Skeletal muscle tissue (tissue), 4 donors: ENCODE measurements around the gene RALGPS1. TPM values are rescaled to one million over a fixed set of nuclear protein-coding genes. Genes with fewer than 3 reads are reported as not detected.

Experiments used
- H3K27ac ChIP-seq: one replicate; pipeline ENCODE4 v1.7.0; 2013; ENCODE audit warnings: mild to moderate bottlenecking, low read depth, low read length, inconsistent platforms
- H3K27me3 ChIP-seq, 3 donors: one replicate each; pipeline ENCODE4 v1.7.0; 2013; ENCODE audit warnings: low read length in 3 of 3; ENCODE audit not compliant: control insufficient read depth in 3 of 3, insufficient read depth in 3 of 3
- H3K36me3 ChIP-seq, 3 donors: one replicate each; pipeline ENCODE4 v1.7.0; 2013; ENCODE audit warnings: low read length in 3 of 3; ENCODE audit not compliant: control insufficient read depth in 3 of 3, insufficient read depth in 3 of 3
- H3K4me1 ChIP-seq, 3 donors: one replicate each; pipeline ENCODE4 v1.7.0; 2013; ENCODE audit warnings: low read length in 3 of 3, mild to moderate bottlenecking in 3 of 3; ENCODE audit not compliant: control insufficient read depth in 3 of 3, insufficient read depth in 3 of 3
- H3K4me3 ChIP-seq, 3 donors: one replicate each; pipeline ENCODE4 v1.7.0; 2013; ENCODE audit warnings: low read length in 3 of 3
- H3K9ac ChIP-seq, 3 donors: one replicate each; pipeline ENCODE4 v1.7.0; 2013; ENCODE audit warnings: low read length in 3 of 3, mild to moderate bottlenecking in 3 of 3, moderate library complexity in 2 of 3, low read depth in 1 of 3
- H3K9me3 ChIP-seq, 3 donors: one replicate each; pipeline ENCODE4 v1.7.0; 2013; ENCODE audit warnings: low read length in 3 of 3; ENCODE audit not compliant: control insufficient read depth in 3 of 3
- total RNA-seq: library from RNA; depleted of rRNA; stranded (reverse); fragments of >200 nt; gene quantifications from one replicate; pipeline ENCODE4 v1.2.3, GENCODE V29; 2014
- donor health status: Osteomylitis.

Gene RALGPS1
- total RNA-seq, 1 donor from 2014 or later: 9.4 TPM

GRCh38 chr9:126962336-126962735 is 47.8 kb downstream of the RALGPS1 start:
- H3K27me3 ChIP-seq: no peaks in the 10 kb centered on the region
- H3K4me3 ChIP-seq: no peak overlapping the region
- peak overlapping the region in 2 of 3 donors; percentile 18 to 21 for H3K9ac ChIP-seq
- H3K4me1 ChIP-seq: peaks cover 17 to 56% (median 34%) of the 10 kb centered on the region in 3 donors
- H3K36me3 ChIP-seq: no peaks in the 10 kb centered on the region
- no peak overlapping the region for H3K27ac ChIP-seq
- H3K9me3 ChIP-seq: no peaks in the 10 kb centered on the region

GRCh38 chr9:126965077-126965476 is 50.5 kb downstream of the RALGPS1 start:
- Histone ChIP-seq H3K4me1 (peaks cover 7 to 41% (median 26%) of the 10 kb centered on the region in 3 donors), H3K9ac (no peak overlapping the region), H3K36me3 (no peaks in the 10 kb centered on the region), H3K4me3 (no peak overlapping the region), H3K27me3 (no peaks in the 10 kb centered on the region), H3K27ac (no peak overlapping the region), H3K9me3 (no peaks in the 10 kb centered on the region)

GRCh38 chr9:126965541-126966428 is 51.2 kb downstream of the RALGPS1 start:
- peak overlapping the region in 1 of 3 donors; percentile 17 for H3K4me3 ChIP-seq
- H3K9ac ChIP-seq: peak overlapping the region in 1 of 3 donors; percentile 61
- H3K9me3 ChIP-seq: no peaks in the 10 kb centered on the region
- H3K4me1 ChIP-seq: peaks cover 7 to 40% (median 26%) of the 10 kb centered on the region in 3 donors
- no peaks in the 10 kb centered on the region for H3K27me3 ChIP-seq
- H3K36me3 ChIP-seq: no peaks in the 10 kb centered on the region
- no peak overlapping the region for H3K27ac ChIP-seq

GRCh38 chr9:126971261-126971660 is 56.7 kb downstream of the RALGPS1 start:
- H3K27ac ChIP-seq: no peak overlapping the region
- H3K9me3 ChIP-seq: no peaks in the 10 kb centered on the region
- H3K4me1 ChIP-seq: peaks cover 0 to 6% (median 4%) of the 10 kb centered on the region in 3 donors
- H3K36me3 ChIP-seq: no peaks in the 10 kb centered on the region
- H3K4me3 ChIP-seq: no peak overlapping the region
- no peaks in the 10 kb centered on the region for H3K27me3 ChIP-seq
- H3K9ac ChIP-seq: no peak overlapping the region

GRCh38 chr9:126973651-126974529 is 59.3 kb downstream of the RALGPS1 start:
- H3K9me3 ChIP-seq: no peaks in the 10 kb centered on the region
- H3K27ac ChIP-seq: no peak overlapping the region
- H3K9ac ChIP-seq: no peak overlapping the region
- H3K27me3 ChIP-seq: no peaks in the 10 kb centered on the region
- no peak overlapping the region for H3K4me3 ChIP-seq
- peaks cover 0 to 6% (median 4%) of the 10 kb centered on the region in 3 donors for H3K4me1 ChIP-seq
- no peaks in the 10 kb centered on the region for H3K36me3 ChIP-seq

GRCh38 chr9:126974594-126974993 is 60.0 kb downstream of the RALGPS1 start:
- peaks cover 0 to 6% (median 4%) of the 10 kb centered on the region in 3 donors for H3K4me1 ChIP-seq
- H3K4me3 ChIP-seq: no peak overlapping the region
- H3K27me3 ChIP-seq: no peaks in the 10 kb centered on the region
- no peak overlapping the region for H3K9ac ChIP-seq
- no peak overlapping the region for H3K27ac ChIP-seq
- H3K9me3 ChIP-seq: no peaks in the 10 kb centered on the region
- no peaks in the 10 kb centered on the region for H3K36me3 ChIP-seq

- Histone ChIP-seq H3K9me3 (no peaks in the 10 kb centered on the region), H3K27ac (no peak overlapping the region)
Measured at GRCh38 chr9:126975327-126976220, 61.0 kb downstream of the RALGPS1 start.

GRCh38 chr9:126979461-126979860 is 64.9 kb downstream of the RALGPS1 start:
- Histone ChIP-seq H3K4me1 (peaks cover 6 to 7% (median 6%) of the 10 kb centered on the region in 3 donors), H3K9me3 (peaks cover 0 to 4% (median 0%) of the 10 kb centered on the region in 3 donors), H3K27me3 (no peaks in the 10 kb centered on the region), H3K9ac (no peak overlapping the region), H3K36me3 (no peaks in the 10 kb centered on the region), H3K27ac (no peak overlapping the region), H3K4me3 (no peak overlapping the region)

More at GRCh38 chr9:126975327-126976220, 61.0 kb downstream of the RALGPS1 start:
- Histone ChIP-seq H3K27me3 (no peaks in the 10 kb centered on the region), H3K4me3 (no peak overlapping the region), H3K36me3 (no peaks in the 10 kb centered on the region), H3K9ac (no peak overlapping the region), H3K4me1 (peaks cover 0 to 6% (median 4%) of the 10 kb centered on the region in 3 donors)

GRCh38 chr9:126980231-126980630 is 65.6 kb downstream of the RALGPS1 start:
- no peaks in the 10 kb centered on the region for H3K36me3 ChIP-seq
- peaks cover 0 to 4% (median 0%) of the 10 kb centered on the region in 3 donors for H3K9me3 ChIP-seq
- no peak overlapping the region for H3K4me3 ChIP-seq

More at GRCh38 chr9:126980231-126980630, 65.6 kb downstream of the RALGPS1 start:
- H3K4me1 ChIP-seq: peaks cover 12 to 13% (median 13%) of the 10 kb centered on the region in 3 donors
- H3K27me3 ChIP-seq: no peaks in the 10 kb centered on the region
- H3K27ac ChIP-seq: no peak overlapping the region
- no peak overlapping the region for H3K9ac ChIP-seq
